ENCODE data around the gene OR6B1. TPM values are rescaled to one million over a fixed set of nuclear protein-coding genes. Genes with fewer than 3 reads are reported as not detected.

Gene OR6B1
- total RNA-seq, 1 donor from 2014 or later: not detected

DNA sequence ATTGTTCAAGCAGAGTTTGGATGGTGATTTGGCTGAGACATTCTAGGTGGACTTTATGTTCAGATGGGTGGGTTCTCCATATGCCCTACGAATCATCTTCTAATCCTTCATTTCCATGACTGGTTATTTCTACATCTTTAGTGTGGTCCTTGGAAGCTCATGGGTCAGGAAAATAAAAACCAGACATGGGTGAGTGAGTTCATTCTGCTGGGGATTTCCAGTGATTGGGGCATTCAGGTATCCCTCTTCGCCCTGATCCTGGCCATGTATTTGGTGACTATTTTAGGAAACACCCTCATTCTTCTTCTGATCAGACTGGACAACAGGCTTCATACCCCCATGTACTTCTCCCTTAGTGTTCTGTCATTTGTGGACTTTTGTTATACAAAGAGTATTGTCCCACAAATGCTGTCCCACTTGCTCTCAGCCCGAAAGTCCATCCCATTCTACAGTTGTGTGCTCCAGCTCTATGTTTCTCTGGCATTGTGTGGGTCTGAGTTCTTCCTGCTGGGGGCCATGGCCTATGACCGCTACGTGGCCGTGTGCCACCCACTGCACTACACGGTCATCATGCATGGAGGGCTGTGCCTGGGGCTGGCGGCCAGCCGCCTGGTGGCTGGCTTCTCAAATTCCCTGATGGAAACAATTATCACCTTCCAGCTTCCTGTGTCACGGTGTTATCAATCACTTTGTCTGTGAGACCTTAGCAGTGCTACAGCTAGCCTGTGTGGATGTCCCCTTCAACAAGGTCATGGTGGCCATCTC is 19.2 kb upstream of the OR6B1 start:
- no peak overlapping the region for H3K4me3 ChIP-seq (ENCODE audit: low read depth, low read length)
- TF ChIP-seq, protein P1, sequence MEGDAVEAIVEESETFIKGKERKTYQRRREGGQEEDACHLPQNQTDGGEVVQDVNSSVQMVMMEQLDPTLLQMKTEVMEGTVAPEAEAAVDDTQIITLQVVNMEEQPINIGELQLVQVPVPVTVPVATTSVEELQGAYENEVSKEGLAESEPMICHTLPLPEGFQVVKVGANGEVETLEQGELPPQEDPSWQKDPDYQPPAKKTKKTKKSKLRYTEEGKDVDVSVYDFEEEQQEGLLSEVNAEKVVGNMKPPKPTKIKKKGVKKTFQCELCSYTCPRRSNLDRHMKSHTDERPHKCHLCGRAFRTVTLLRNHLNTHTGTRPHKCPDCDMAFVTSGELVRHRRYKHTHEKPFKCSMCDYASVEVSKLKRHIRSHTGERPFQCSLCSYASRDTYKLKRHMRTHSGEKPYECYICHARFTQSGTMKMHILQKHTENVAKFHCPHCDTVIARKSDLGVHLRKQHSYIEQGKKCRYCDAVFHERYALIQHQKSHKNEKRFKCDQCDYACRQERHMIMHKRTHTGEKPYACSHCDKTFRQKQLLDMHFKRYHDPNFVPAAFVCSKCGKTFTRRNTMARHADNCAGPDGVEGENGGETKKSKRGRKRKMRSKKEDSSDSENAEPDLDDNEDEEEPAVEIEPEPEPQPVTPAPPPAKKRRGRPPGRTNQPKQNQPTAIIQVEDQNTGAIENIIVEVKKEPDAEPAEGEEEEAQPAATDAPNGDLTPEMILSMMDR (conservative IDR thresholded peaks at IDR 0.05; ENCODE audit: low read depth, low read length): no peak
- no peak for DNase-seq (ENCODE audit: low read depth)

DNA sequence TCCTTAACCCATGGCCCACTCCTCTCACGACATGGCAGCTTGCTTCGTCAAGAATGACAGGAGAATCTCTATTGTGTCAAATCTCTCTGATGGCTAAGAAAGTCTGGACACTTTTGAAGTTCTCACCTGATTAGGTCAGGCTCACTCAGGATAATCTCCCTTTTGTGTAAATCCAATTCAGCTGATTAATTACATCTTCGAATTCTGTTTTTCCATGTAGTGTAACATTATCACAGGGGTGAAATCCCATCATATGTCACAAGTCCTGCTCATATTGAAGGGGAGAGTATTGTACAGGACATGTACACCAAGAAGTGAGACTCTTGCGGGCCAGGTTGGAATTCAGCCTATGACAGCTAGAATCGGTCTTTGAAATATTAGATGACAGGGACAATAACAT is 16.2 kb upstream of the OR6B1 start:
- no peak overlapping the region for H3K4me3 ChIP-seq (ENCODE audit: low read depth, low read length)
- no peak for DNase-seq (ENCODE audit: low read depth)
- TF ChIP-seq, protein P1 (conservative IDR thresholded peaks at IDR 0.05; ENCODE audit: low read depth, low read length): no peak

DNA sequence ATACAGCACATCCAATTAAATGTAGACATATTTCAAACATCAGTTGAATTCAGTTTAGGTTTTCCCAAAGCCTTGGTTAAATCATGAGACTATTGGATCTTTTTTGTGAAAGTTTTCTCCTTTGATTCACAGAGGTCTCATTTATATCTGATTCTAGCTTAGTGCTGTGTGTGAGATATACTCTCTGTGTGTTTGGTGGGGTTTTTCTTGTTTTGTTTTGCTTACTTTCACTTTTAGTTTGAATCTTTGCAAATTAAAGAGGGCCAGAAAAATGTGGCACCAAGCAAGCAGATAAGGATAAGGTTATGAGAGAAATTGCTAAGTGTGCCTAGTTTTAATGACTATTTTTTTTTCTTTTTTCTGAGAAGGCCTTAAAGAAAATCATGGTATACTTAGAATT is 12.6 kb upstream of the OR6B1 start:
- H3K4me3 ChIP-seq (ENCODE audit: low read depth, low read length): no peak overlapping the region
- TF ChIP-seq, protein P1 (conservative IDR thresholded peaks at IDR 0.05; ENCODE audit: low read depth, low read length): no peak
- DNase-seq (ENCODE audit: low read depth): no peak

DNA sequence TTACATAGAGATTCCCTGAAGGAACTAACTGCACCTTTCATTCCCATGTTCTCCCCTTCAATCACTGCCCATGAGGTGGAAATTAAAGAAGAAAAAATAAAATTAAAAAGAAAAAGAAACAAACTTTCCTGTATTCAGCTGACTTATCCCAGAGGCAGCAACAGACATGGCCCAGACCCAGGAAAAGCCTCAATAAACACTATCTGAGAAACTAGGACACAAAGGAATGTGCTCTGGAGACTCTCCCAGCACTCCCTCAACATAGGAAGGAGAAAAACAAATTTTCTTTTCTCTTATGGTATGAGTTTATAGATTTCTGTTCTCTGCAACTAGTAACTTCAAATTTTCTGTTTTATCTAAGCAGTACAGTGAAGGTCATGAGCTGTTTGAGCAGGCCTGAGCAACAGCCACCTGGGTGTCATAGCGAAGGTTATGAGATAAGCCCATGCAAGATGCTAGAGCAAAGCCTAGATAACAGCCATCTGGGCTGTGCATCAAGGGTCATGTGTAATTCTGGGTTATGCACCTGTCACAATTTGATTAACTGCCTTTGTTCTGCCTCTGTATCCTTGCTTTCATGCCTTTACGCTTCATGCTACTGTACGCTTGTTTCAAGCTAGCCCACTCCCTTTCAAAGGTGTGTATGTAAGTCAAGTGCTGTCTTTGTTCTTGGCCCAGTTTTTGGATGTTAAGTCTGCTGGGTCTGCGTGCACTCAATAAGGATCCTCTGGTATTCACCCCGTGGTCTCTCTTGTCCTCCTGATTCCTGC is 11.0 kb upstream of the OR6B1 start:
- H3K4me3 ChIP-seq (ENCODE audit: low read depth, low read length): no peak overlapping the region
- TF ChIP-seq, protein P1 (conservative IDR thresholded peaks at IDR 0.05; ENCODE audit: low read depth, low read length): no peak
- no peak for DNase-seq (ENCODE audit: low read depth)

DNA sequence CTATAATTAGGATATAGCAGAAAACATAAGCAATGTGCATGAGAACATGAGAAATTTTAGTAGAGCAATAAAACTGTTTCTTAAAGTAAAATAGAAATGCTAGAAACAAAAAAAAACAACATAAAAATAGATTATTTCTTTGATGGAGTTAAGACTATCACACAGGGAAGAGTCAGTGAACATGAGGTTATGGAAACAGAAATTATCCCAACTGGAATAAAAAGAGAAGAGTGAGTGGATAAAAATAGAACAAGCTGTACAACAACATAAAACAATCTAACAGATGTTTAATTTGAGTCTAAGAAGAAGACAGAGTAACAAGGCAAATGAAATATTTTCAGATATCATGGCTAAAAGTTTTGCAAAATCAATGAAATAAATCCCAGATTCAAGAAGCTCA is 7.5 kb upstream of the OR6B1 start:
- TF ChIP-seq, protein P1 (conservative IDR thresholded peaks at IDR 0.05; ENCODE audit: low read depth, low read length): no peak
- no peak overlapping the region for H3K4me3 ChIP-seq (ENCODE audit: low read depth, low read length)
- no peak for DNase-seq (ENCODE audit: low read depth)

DNA sequence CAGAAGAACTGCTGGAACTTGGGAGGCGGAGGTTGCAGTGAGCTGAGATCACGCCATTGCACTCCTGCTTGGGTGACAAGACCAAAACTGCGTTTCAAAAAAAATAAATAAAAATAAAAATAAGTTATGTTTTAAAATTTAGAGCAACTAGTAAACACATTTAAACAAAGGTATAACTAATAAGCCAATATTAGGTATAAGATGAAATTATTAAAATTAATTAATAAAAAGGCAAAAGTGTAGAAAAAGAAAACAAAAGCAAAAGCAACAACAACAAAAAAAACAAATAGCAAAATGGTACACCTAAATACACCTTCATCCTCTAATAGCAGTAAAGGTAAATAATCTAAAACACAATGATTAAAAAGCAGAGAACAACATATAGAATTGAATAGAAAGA is 6.2 kb upstream of the OR6B1 start:
- DNase-seq (ENCODE audit: low read depth): no peak
- TF ChIP-seq, protein P1 (conservative IDR thresholded peaks at IDR 0.05; ENCODE audit: low read depth, low read length): no peak
- H3K4me3 ChIP-seq (ENCODE audit: low read depth, low read length): no peak overlapping the region
